NCI-H510A (cell line): ENCODE data around the gene MTHFSD.

Experiments used
- DNase-seq: peaks from one replicate; lab custom pipeline; 2025; lab: John Stamatoyannopoulos, UW

The MTHFSD gene

GRCh38 chr16:86570558-86571529 lies 15.8 kb upstream of the MTHFSD start:
- no peak for DNase-seq

- no peak for DNase-seq
These were observed 14.8 kb upstream of the MTHFSD start for GRCh38 chr16:86569701-86570447.

GRCh38 chr16:86568677-86569623 lies 13.9 kb upstream of the MTHFSD start:
- no peak for DNase-seq

- DNase-seq = no peak
These were observed 12.9 kb upstream of the MTHFSD start for GRCh38 chr16:86567701-86568581.

- no peak for DNase-seq
These were observed 12.1 kb upstream of the MTHFSD start for GRCh38 chr16:86566966-86567700.

- no peak for DNase-seq
These were observed 11.5 kb upstream of the MTHFSD start, which contains the start of gene FOXC2 for GRCh38 chr16:86566601-86566965. TSS of gene FOXC2 (plus strand) at chr16:86566829. CDS start at chr16:86567336, 507 bp downstream.

- DNase-seq = no peak
These were observed 10.8 kb upstream of the MTHFSD start for GRCh38 chr16:86565644-86566511.

GRCh38 chr16:86565181-86565631 lies 10.2 kb upstream of the MTHFSD start:
- no peak for DNase-seq

- peak; percentile 67 for DNase-seq
These were observed 8.7 kb upstream of the MTHFSD start for GRCh38 chr16:86563469-86564345.

GRCh38 chr16:86562356-86562755 lies 7.3 kb upstream of the MTHFSD start:
- DNase-seq = no peak

- DNase-seq = no peak
These were observed 4.8 kb upstream of the MTHFSD start for GRCh38 chr16:86559802-86560305.

- DNase-seq = no peak
These were observed 3.5 kb upstream of the MTHFSD start for GRCh38 chr16:86558355-86559193.

GRCh38 chr16:86557587-86557986 lies 2.6 kb upstream of the MTHFSD start:
- no peak for DNase-seq

GRCh38 chr16:86556576-86556975 lies 1.5 kb upstream of the MTHFSD start:
- no peak for DNase-seq

GRCh38 chr16:86555704-86556075 lies 655 bp upstream of the MTHFSD start:
- no peak for DNase-seq

- no peak for DNase-seq
These were observed 477 bp downstream of the MTHFSD start for GRCh38 chr16:86554599-86554916.

- no peak for DNase-seq
These were observed 1.7 kb downstream of the MTHFSD start for GRCh38 chr16:86553356-86553755.
